Erythroblast (primary cell): ENCODE measurements around the gene DMD.

ENCODE experiments used
- GATA1 ChIP-seq: IDR thresholded peaks from 2 replicates; pipeline ENCODE4 v1.6.1; 2011; ENCODE audit warnings: low read depth, mild to moderate bottlenecking, control low read depth, low read length, moderate library complexity
- POLR2A ChIP-seq: IDR thresholded peaks from 2 replicates; pipeline ENCODE4 v1.6.1; 2011; ENCODE audit warnings: mild to moderate bottlenecking, low read length

DNA sequence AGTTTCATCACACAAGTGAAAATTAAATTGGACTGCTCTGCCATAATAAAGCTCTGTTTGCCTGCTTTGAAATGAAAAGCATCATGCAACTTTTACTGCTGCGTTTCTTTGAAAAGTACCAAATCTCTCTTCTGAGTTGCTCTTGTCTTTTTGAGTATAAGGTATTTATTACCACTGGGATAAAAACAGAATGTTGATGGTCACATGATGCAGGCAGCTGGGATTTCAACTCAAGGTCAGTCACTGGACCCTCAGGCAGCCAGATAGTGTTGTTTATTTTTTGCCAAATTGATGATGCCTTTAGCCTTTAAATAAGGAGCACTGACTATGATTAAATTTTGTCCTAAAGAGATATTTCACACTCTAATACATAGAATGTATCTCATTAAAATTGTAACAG, 32.7 kb downstream of the DMD start:
- TF ChIP-seq POLR2A (no peak), GATA1 (no peak)
